Ishikawa (cell line): ENCODE data around the gene KLHDC7B.
A peak's percentile ranks its signal among the peaks of the same experiment; 100 is the strongest.

Experiments
- CEBPB ChIP-seq: IDR thresholded peaks from 2 replicates; pipeline ENCODE4 v1.6.1; 2012
- CREB1 ChIP-seq: IDR thresholded peaks from 2 replicates; pipeline ENCODE4 v1.6.1; 2012; ENCODE audit warnings: low read depth
- EGR1 ChIP-seq: IDR thresholded peaks from 2 replicates; pipeline ENCODE4 v1.6.1; 2012
- EP300 ChIP-seq: IDR thresholded peaks from 2 replicates; pipeline ENCODE4 v1.6.1; 2012; ENCODE audit warnings: borderline replicate concordance
- FOXM1 ChIP-seq: IDR thresholded peaks from 2 replicates; pipeline ENCODE4 v1.6.1; 2012; ENCODE audit warnings: low read depth, borderline replicate concordance
- MAX ChIP-seq: IDR thresholded peaks from 2 replicates; pipeline ENCODE4 v1.6.1; 2012
- NFIC ChIP-seq: IDR thresholded peaks from 2 replicates; pipeline ENCODE4 v1.6.1; 2012
- RAD21 ChIP-seq: IDR thresholded peaks from 2 replicates; pipeline ENCODE4 v1.6.1; 2012; ENCODE audit warnings: low read depth
- REST ChIP-seq: IDR thresholded peaks from 2 replicates; pipeline ENCODE4 v1.6.1; 2012; ENCODE audit warnings: low read depth, mild to moderate bottlenecking
- TAF1 ChIP-seq: IDR thresholded peaks from 2 replicates; pipeline ENCODE4 v1.6.1; 2012; ENCODE audit warnings: low read depth, mild to moderate bottlenecking
- TCF12 ChIP-seq: IDR thresholded peaks from 2 replicates; pipeline ENCODE4 v1.6.1; 2012; ENCODE audit warnings: low read depth
- TEAD4 ChIP-seq: IDR thresholded peaks from 2 replicates; pipeline ENCODE4 v1.6.1; 2012
- USF1 ChIP-seq: IDR thresholded peaks from 2 replicates; pipeline ENCODE4 v1.6.1; 2012
- YY1 ChIP-seq: IDR thresholded peaks from 2 replicates; pipeline ENCODE4 v1.6.1; 2012; ENCODE audit warnings: low read depth
- ZBTB7A ChIP-seq: IDR thresholded peaks from 2 replicates; pipeline ENCODE4 v1.6.1; 2012; ENCODE audit warnings: low read depth

The KLHDC7B gene

GRCh38 chr22:50545522-50546325 lies at the start of gene KLHDC7B:
Gene KLHDC7B (plus strand): TSS chr22:50545899. CDS start chr22:50546244, 345 bp downstream.
- TF ChIP-seq YY1 (no peak), MAX (no peak), TCF12 (no peak)

GRCh38 chr22:50497093-50497492 lies 48.6 kb upstream of the KLHDC7B start:
- TF ChIP-seq TCF12, result no peak
- TF ChIP-seq TAF1, result no peak
- no peak for TF ChIP-seq MAX
- TF ChIP-seq YY1, result no peak
- TF ChIP-seq CEBPB, result no peak
- TF ChIP-seq FOXM1, result no peak
- no peak for TF ChIP-seq CREB1
- no peak for TF ChIP-seq NFIC

- TF ChIP-seq NFIC, result peak; percentile 27; the same call in 1 of the 2 replicates
- peak; percentile 64 for TF ChIP-seq MAX
- TF ChIP-seq EP300, result 0 out of 2 replicates have a peak, but pooled peaks have one; percentile 39
- peak; percentile 41 for TF ChIP-seq TCF12
- peak; percentile 75 for TF ChIP-seq REST
- TF ChIP-seq RAD21, result peak; percentile 89
- no peak for TF ChIP-seq USF1
- TF ChIP-seq ZBTB7A, result no peak
- no peak for TF ChIP-seq EGR1
- TF ChIP-seq CEBPB, result no peak
- TF ChIP-seq YY1, result no peak
- no peak for TF ChIP-seq TAF1
- peak; percentile 71 for TF ChIP-seq TEAD4
- no peak for TF ChIP-seq FOXM1
- no peak for TF ChIP-seq CREB1
These were observed 47.3 kb upstream of the KLHDC7B start for GRCh38 chr22:50498322-50498890.

GRCh38 chr22:50500452-50500851 lies 45.2 kb upstream of the KLHDC7B start:
- TF ChIP-seq FOXM1, result no peak
- no peak for TF ChIP-seq MAX
- TF ChIP-seq ZBTB7A, result no peak
- TF ChIP-seq USF1, result no peak
- no peak for TF ChIP-seq CREB1
- TF ChIP-seq REST, result no peak
- no peak for TF ChIP-seq RAD21
- no peak for TF ChIP-seq TEAD4
- TF ChIP-seq TAF1, result no peak
- TF ChIP-seq CEBPB, result no peak
- no peak for TF ChIP-seq EGR1
- TF ChIP-seq YY1, result no peak
- TF ChIP-seq EP300, result no peak
- TF ChIP-seq TCF12, result no peak
- no peak for TF ChIP-seq NFIC

- TF ChIP-seq CEBPB (no peak), RAD21 (no peak), MAX (no peak), EGR1 (no peak), ZBTB7A (no peak), NFIC (no peak), USF1 (no peak), TEAD4 (no peak), TCF12 (no peak), REST (no peak), EP300 (no peak)
These were observed 43.6 kb upstream of the KLHDC7B start for GRCh38 chr22:50502096-50502495.
